Measurements from ENCODE around the gene DDX1. TPM values are rescaled to one million over a fixed set of nuclear protein-coding genes. Genes with fewer than 3 reads are reported as not detected.

Gene DDX1
- total and polyA plus RNA-seq, 2 experiments from 2014 or later, result 99.9 to 102 TPM

- Histone ChIP-seq H3K27me3 (ENCODE audit: insufficient read depth) (no peaks in the 10 kb centered on the region), H3K4me2 (no peak overlapping the region), H3K27ac (ENCODE audit: low read depth) (no peak overlapping the region), H3K79me2 (replicated peaks; ENCODE audit: insufficient read depth) (no peaks in the 10 kb centered on the region), H2AFZ (peak overlapping the region; percentile 23; the same call in 1 of the 2 replicates), H3K4me1 (ENCODE audit: insufficient read depth) (no peaks in the 10 kb centered on the region), H3K9me2 (ENCODE audit: insufficient read depth) (no peaks in the 10 kb centered on the region; the same call in 1 of the 2 replicates), H3K4me3 (no peak overlapping the region), H4K20me1 (replicated peaks; ENCODE audit: insufficient read depth) (no peaks in the 10 kb centered on the region), H3F3A (replicated peaks; ENCODE audit: low read depth) (no peaks in the 10 kb centered on the region), H3K36me3 (ENCODE audit: insufficient read depth) (no peaks in the 10 kb centered on the region)
- H3K4me1 Mint-ChIP-seq, result peaks cover 17% of the 10 kb centered on the region
- H3K36me3 Mint-ChIP-seq (ENCODE audit: low read depth), result peaks cover 4% of the 10 kb centered on the region; the same call in 1 of the 3 replicates
- H3K27me3 Mint-ChIP-seq (ENCODE audit: insufficient read depth, low read depth, poor library complexity), result peaks cover 13% of the 10 kb centered on the region
- DNase-seq (ENCODE audit: low spot score), result no peak
- TF ChIP-seq EZH2 (IDR thresholded peaks at IDR 0.05; ENCODE audit: low read depth, unreplicated experiment) (no peak), ZNF462 (CRISPR knock-in tag; IDR thresholded peaks at IDR 0.05) (no peak), EZH2phosphoT487 (IDR thresholded peaks at IDR 0.05; ENCODE audit: unreplicated experiment) (no peak), ZNF114 (CRISPR knock-in tag; IDR thresholded peaks at IDR 0.05) (no peak), CREB1 (CRISPR knock-in tag; IDR thresholded peaks at IDR 0.05; ENCODE audit: low read depth) (no peak), STAT1 (IDR thresholded peaks at IDR 0.05; ENCODE audit: unreplicated experiment) (no peak), NANOG (IDR thresholded peaks at IDR 0.05; ENCODE audit: borderline replicate concordance) (no peak), REST (IDR thresholded peaks at IDR 0.05; ENCODE audit: unreplicated experiment) (no peak), JUNB (IDR thresholded peaks at IDR 0.05; ENCODE audit: unreplicated experiment) (no peak), ZNF331 (CRISPR knock-in tag; IDR thresholded peaks at IDR 0.05; ENCODE audit: low read depth) (no peak), CTCF (conservative IDR thresholded peaks at IDR 0.05; ENCODE audit: low read depth in 2 of 2) (no peak), POLR2AphosphoS5 (IDR thresholded peaks at IDR 0.05; ENCODE audit: low read depth) (no peak), ETS1 (IDR thresholded peaks at IDR 0.05) (no peak)
- no peak overlapping the region for H3K27ac Mint-ChIP-seq
- ATAC-seq, result no peak
- H3K9me3 Mint-ChIP-seq, result peaks cover 7% of the 10 kb centered on the region
- H3K4me3 Mint-ChIP-seq, result no peak overlapping the region
These were observed 81.6 kb downstream of the DDX1 start for GRCh38 chr2:15672961-15673918.

Data from GM23338 (cell line).